Stimulated activated naive CD4-positive, alpha-beta T cell treated with Interleukin-2 at 50 U/mL for 16 hours (primary cell): ENCODE results near the gene GRAP2.

ENCODE experiments used
- DNase-seq: peaks from one replicate; lab custom pipeline; 2025; lab: John Stamatoyannopoulos, UW

The GRAP2 gene

DNA sequence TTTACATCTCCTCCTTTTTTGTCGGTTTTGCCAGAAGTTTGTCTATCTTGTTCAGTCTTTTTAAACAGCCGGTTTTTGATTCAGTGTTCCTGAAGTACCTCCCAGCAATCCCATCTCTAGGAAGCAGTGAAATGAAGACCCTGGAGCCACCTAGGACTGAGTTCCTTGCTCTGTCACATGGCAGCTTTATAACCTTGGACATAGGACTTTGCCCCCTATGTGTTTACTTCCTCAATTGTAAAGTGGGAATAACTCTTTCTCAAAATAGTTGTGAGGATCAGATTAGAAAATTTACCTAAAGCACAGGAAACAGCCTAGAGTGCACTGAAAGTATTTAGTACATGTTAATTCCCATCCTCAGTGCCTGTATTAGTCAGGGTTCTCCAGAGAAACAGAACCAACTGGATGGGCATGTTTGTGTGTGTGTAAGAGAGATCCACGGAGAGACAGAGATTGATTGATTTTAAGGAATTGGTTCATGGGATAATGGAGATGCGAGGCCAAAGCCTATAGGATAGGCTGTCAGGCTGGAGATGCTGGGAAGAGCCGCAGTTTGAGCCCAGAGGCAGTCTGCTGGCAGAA lies 113.9 kb downstream of the GRAP2 start:
- no peak for DNase-seq

DNA sequence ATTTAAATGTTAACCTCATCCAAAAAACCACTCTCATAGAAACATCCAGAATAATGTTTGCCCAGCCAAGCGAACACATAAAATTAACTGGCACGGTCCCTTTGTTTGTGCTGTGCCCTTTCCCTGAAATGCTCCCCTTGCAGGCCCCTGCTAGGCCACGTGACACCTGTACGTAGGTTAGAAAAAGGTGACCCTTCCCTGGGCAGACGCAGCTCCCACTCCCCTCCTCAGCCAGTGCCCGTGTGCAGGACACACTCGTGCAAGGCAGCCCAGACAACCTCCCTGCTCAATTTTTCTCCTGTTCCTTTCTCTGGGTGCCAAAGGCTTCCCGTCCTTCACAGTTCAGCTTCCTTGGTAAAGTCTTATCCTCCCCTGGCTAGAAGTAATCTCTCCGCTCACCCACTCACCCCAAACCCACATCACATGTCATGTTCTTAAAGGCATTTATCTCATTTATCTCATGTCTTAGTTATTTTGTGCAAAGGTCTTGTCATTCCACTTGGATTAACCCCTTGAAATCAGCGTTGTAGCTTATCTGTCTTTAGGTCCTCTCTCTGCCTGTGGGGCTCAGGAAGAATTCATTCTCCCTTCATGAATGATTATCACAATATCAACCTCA lies 114.6 kb downstream of the GRAP2 start:
- DNase-seq, result no peak

DNA sequence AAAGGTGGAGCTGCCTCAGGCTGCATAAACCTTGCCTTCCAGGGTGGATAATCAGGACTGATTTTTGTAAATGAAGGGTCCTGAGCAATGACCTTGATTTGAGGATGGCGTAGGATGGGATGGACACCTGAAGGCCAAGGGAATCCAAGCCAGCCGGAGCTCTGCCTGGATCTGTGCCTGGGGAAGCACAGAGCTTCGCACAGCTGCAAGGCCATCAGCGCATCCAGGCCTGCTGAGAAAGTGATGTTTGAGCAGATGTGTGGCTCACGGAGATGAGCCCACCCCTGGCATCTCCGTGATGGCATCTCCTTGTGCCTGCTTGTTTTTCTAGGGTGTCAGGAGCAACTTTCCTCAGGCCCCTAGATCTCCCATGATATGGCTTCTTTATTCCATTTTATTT lies 117.2 kb downstream of the GRAP2 start:
- no peak for DNase-seq

DNA sequence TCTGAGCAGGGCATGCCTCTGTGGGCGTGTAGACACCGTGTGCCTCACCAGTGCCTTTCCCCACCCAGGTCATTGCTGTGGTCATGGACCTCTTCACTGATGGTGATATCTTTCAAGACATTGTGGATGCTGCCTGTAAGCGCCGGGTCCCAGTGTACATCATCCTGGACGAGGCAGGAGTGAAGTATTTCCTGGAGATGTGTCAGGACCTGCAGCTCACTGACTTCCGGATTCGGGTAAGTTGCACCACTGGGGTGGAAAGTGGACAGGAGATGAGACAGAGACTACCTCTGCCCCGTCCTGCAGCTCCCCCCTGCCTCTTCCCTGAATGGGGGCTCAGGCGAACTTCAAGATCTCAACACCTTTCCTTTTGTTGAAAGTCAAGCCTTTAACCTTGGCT lies 118.2 kb downstream of the GRAP2 start:
- no peak for DNase-seq

DNA sequence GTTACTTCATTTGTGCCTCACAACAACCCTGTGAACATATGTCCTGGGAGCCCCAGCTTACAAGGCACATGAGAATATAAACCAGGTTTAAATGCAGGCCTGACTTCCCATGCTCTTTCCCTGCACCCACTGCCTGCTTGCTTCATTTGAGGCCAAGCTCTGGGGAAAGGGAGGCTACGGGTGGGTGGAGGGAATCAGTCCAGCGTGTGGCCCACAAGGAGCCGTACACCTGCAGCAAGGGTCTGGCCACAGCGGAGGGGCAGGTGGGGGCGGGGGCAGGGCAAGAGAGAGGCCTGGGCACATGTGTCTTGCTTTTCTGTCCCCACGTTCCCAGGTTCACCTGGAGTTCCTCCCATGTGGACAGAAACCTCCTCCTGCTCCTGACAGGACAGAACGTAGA lies 120.1 kb downstream of the GRAP2 start:
- DNase-seq, result no peak

DNA sequence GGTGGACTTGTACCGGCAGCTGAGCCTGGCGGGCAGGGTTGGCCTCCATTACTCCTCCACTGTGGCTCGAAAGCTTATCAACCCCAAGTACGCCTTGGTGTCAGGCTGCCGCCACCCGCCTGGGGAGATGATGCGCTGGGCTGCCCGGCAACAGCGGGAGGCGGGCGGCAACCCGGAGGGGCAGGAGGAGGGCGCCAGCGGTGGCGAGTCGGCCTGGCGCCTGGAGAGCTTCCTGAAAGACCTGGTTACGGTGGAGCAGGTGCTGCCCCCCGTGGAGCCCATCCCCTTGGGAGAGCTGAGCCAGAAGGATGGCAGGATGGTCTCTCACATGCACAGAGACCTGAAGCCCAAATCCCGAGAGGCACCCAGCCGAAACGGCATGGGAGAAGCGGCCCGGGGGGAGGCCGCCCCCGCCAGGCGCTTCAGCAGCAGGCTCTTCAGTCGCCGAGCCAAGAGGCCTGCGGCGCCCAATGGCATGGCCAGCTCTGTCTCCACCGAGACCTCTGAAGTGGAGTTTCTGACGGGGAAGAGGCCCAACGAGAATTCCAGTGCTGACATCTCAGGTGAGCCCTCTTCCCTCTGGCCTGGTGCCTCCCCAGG lies 120.6 kb downstream of the GRAP2 start:
- DNase-seq, result no peak

DNA sequence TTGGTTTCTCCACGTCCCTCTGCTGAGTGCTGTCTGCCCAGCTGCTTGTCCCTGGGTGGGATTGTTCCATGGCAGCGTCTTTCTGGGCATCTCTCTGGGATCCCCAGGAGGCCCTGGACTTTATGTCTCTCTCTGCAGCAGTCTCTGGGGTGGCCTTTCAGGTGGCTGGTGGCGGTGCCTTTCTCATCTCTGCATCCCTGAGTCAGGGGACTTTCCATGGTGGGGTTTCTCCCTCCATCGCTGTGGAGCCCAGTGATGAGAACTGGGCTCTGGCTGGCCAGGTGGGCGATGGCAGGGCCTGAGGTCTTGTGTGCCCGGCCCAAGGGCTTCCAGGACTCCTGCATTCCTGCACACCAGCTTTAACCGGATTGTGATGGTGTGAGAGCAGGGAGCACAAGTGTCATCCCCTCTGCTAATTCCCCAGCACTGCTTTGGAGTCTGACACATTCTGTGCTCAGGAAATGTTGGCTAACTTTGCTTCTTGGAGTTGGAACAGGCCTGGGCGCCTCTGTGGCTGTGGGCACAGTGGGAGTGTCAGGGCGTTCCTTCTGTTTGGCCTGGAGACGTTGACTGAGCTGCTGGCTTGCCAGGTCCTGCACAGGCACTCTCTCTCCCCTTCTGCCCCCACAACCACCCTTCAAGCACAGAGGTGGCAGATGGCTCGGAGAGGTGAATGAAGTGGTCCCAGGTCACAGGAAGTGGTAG lies 121.8 kb downstream of the GRAP2 start:
- DNase-seq, result no peak
